Fibroblast of lung (primary cell): ENCODE results near the gene ING5. TPM values are rescaled to one million over a fixed set of nuclear protein-coding genes. Genes with fewer than 3 reads are reported as not detected.
"Not testable (repeated sequence)": the region's sequence is repeated elsewhere in the genome, so short reads cannot be mapped to it uniquely, and the experiment has no call there.

Source experiments
- DNase-seq, 2 donors: peaks; one replicate each; pipeline versions ENCODE4 v3.0.0 to v3.0.0-alpha.2; 2010; ENCODE audit warnings: low read depth in 2 of 2
- H2AFZ ChIP-seq: 2 replicates; pipeline ENCODE4 v1.5.1; 2012; ENCODE audit warnings: low read length, control low read depth, inconsistent platforms
- H3K27ac ChIP-seq: 2 replicates; pipeline ENCODE4 v1.5.1; 2011; ENCODE audit warnings: low read length, control low read depth; ENCODE audit not compliant: insufficient read depth
- H3K27me3 ChIP-seq: 2 replicates; pipeline ENCODE4 v1.5.1; 2011; ENCODE audit warnings: mild to moderate bottlenecking, low read length; ENCODE audit not compliant: control insufficient read depth, insufficient read depth
- H3K36me3 ChIP-seq: 2 replicates; pipeline ENCODE4 v1.5.1; 2011; ENCODE audit warnings: low read length; ENCODE audit not compliant: control insufficient read depth, insufficient read depth
- H3K4me1 ChIP-seq: 2 replicates; pipeline ENCODE4 v1.5.1; 2011; ENCODE audit warnings: low read length; ENCODE audit not compliant: control insufficient read depth, insufficient read depth; ENCODE audit errors: extremely low read depth
- H3K4me2 ChIP-seq: 2 replicates; pipeline ENCODE4 v1.5.1; 2011; ENCODE audit warnings: low read length, control low read depth; ENCODE audit not compliant: insufficient read depth; ENCODE audit errors: extremely low read depth
- H3K4me3 ChIP-seq, 4 experiments: fragments of 200-600 bp in 1 of 4; sonication (generic) in 1 of 4; replicated peaks in 1 of 4; 2 replicates each; pipeline ENCODE4 v1.5.1; 2011 to 2016; ENCODE audit warnings: low read length in 4 of 4, low read depth in 3 of 4, mild to moderate bottlenecking in 3 of 4, control low read depth in 2 of 4, inconsistent platforms in 1 of 4, mixed read lengths in 1 of 4; ENCODE audit not compliant: insufficient read depth in 1 of 4; ENCODE audit errors: control extremely low read depth in 1 of 4
- H3K79me2 ChIP-seq: 2 replicates; pipeline ENCODE4 v1.5.1; 2012; ENCODE audit warnings: mild to moderate bottlenecking, low read length, inconsistent platforms; ENCODE audit not compliant: control insufficient read depth, insufficient read depth
- H3K9ac ChIP-seq: 2 replicates; pipeline ENCODE4 v1.5.1; 2011; ENCODE audit warnings: mild to moderate bottlenecking, low read length, control low read depth; ENCODE audit not compliant: insufficient read depth
- H3K9me3 ChIP-seq: 2 replicates; pipeline ENCODE4 v1.5.1; 2012; ENCODE audit warnings: low read depth, low read length; ENCODE audit not compliant: control insufficient read depth, insufficient read depth
- H4K20me1 ChIP-seq: 2 replicates; pipeline ENCODE4 v1.5.1; 2011; ENCODE audit warnings: low read length; ENCODE audit not compliant: control insufficient read depth, insufficient read depth; ENCODE audit errors: extremely low read depth
- CTCF ChIP-seq, 2 donors: IDR thresholded peaks in 1 of 2; conservative IDR thresholded peaks in 1 of 2; 1 replicate in 1 of 2; 2 replicates in 1 of 2; pipeline ENCODE4 v1.5.1; 2011 to 2012; ENCODE audit warnings: low read length in 2 of 2, control low read depth in 1 of 2, inconsistent platforms in 1 of 2, low read depth in 1 of 2, mild to moderate bottlenecking in 1 of 2
- EZH2 ChIP-seq: IDR thresholded peaks from 2 replicates; pipeline ENCODE4 v1.5.1; 2012; ENCODE audit warnings: low read length, control low read depth, mild to moderate bottlenecking; ENCODE audit errors: missing control alignments
- polyA plus RNA-seq, 2 donors: library from polyadenylated mRNA; depleted of rRNA in 1 of 2; stranded (reverse) in 1 of 2; unstranded in 1 of 2; fragments of >200 nt; gene quantifications; 2 replicates each; pipeline ENCODE4 v1.2.1, GENCODE V29; 2011 to 2012; ENCODE audit warnings: missing spikeins in 1 of 2
- total RNA-seq: library from RNA; depleted of rRNA; stranded (reverse); fragments of >200 nt; gene quantifications from 2 replicates; pipeline ENCODE4 v1.2.1, GENCODE V29; 2014

The ING5 gene
- total and polyA plus RNA-seq, 2 donors (not counting 1 experiment from before 2014, with no cell fraction given), result 17.4 to 27.4 TPM

GRCh38 chr2:241659150-241659739 is 42.6 kb upstream of the ING5 start:
- no peak overlapping the region for H3K27ac ChIP-seq
- H4K20me1 ChIP-seq, result no peaks in the 10 kb centered on the region
- H3K9me3 ChIP-seq, result no peaks in the 10 kb centered on the region
- H3K36me3 ChIP-seq, result peaks cover 27% of the 10 kb centered on the region
- peak; percentile 74 to 79 for TF ChIP-seq CTCF (conservative IDR thresholded peaks at IDR 0.05 in 1 of 2, IDR thresholded peaks at IDR 0.05 in 1 of 2; ENCODE audit: low read depth in 1 of 2, low read length in 2 of 2)
- no peak for TF ChIP-seq EZH2
- no peaks in the 10 kb centered on the region for H3K79me2 ChIP-seq
- H2AFZ ChIP-seq, result no peak overlapping the region
- no peaks in the 10 kb centered on the region for H3K4me1 ChIP-seq
- no peak overlapping the region for H3K4me3 ChIP-seq
- H3K9ac ChIP-seq, result no peak overlapping the region
- H3K4me2 ChIP-seq, result no peak overlapping the region
- H3K27me3 ChIP-seq, result no peaks in the 10 kb centered on the region
- peak; percentile 65 to 82 for DNase-seq

- TF ChIP-seq CTCF (conservative IDR thresholded peaks at IDR 0.05 in 1 of 2, IDR thresholded peaks at IDR 0.05 in 1 of 2; ENCODE audit: low read depth in 1 of 2, low read length in 2 of 2), result no peak
- TF ChIP-seq EZH2, result no peak
- Histone ChIP-seq H3K4me2 (no peak overlapping the region), H3K36me3 (peaks cover 21% of the 10 kb centered on the region), H3K27ac (no peak overlapping the region), H3K27me3 (no peaks in the 10 kb centered on the region), H3K9ac (no peak overlapping the region), H2AFZ (no peak overlapping the region), H3K9me3 (no peaks in the 10 kb centered on the region), H3K79me2 (no peaks in the 10 kb centered on the region), H3K4me3 (no peak overlapping the region), H3K4me1 (peaks cover 8% of the 10 kb centered on the region), H4K20me1 (no peaks in the 10 kb centered on the region)
- no peak for DNase-seq
Measured at GRCh38 chr2:241660593-241661213, 41.1 kb upstream of the ING5 start.

- DNase-seq, result not testable (repeated sequence)
- peaks cover 10% of the 10 kb centered on the region for H3K4me1 ChIP-seq
Measured at GRCh38 chr2:241662731-241663130, 39.1 kb upstream of the ING5 start.

More at GRCh38 chr2:241662731-241663130, 39.1 kb upstream of the ING5 start:
- peaks cover 26% of the 10 kb centered on the region for H3K36me3 ChIP-seq
- not testable (repeated sequence) for H3K27me3 ChIP-seq, H3K4me3 ChIP-seq, H3K27ac ChIP-seq, H3K9ac ChIP-seq, H3K4me2 ChIP-seq, H3K9me3 ChIP-seq, H2AFZ ChIP-seq, H4K20me1 ChIP-seq, H3K79me2 ChIP-seq
